HG02938 (cell line): Measurements from ENCODE around the gene EIF5.

ENCODE experiments used
- ATAC-seq: cut with Tn5 transposase; IDR thresholded peaks from one replicate; pipeline ENCODE4 v1.9.1; 2021; ENCODE audit warnings: mild to moderate bottlenecking, moderate library complexity; ENCODE audit not compliant: unreplicated experiment

The EIF5 gene

GRCh38 chr14:103392106-103392505, 58.1 kb downstream of the EIF5 start:
- ATAC-seq = no peak

DNA sequence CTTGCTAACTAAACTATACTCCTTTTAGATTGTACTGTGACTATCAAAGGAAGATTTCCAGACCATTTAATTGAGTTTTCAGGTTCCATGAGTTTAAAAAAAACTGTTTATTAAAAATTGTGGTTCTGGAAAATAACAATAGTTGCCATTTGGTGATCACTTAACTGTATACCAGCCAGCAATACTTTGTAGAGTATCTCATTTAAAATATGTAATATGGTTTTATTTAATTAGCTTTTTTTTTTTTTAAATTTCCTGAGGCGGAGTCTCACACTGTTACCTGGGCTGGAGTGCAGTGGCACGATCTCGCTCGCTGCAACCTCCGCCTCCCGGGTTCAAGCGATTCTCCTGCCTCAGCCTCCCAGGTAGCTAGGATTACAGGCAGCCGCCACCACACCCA, 58.5 kb downstream of the EIF5 start:
- no peak for ATAC-seq

DNA sequence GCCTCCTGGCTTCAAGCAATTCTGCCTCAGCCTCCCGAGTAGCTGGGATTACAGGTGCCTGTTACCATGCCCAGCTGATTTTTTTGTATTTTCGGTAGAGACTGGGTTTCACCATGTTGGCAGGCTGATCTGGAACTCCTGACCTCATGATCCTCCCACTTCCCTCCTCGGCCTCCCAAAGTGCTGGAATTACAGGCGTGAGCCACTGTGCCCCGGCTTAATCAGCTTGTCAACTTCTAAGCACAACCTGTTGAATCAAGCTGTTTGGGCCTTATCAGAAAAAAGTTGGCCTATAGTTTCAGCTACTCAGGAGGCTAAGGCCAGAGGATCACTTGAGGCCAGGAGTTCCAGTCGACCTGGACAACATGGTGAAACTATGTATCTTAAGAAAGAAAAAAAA, 59.0 kb downstream of the EIF5 start:
- no peak for ATAC-seq

- no peak for ATAC-seq
Observed at GRCh38 chr14:103393676-103394626, 59.9 kb downstream of the EIF5 start.
